Measurements from ENCODE around the gene PPP3R2.

DNA sequence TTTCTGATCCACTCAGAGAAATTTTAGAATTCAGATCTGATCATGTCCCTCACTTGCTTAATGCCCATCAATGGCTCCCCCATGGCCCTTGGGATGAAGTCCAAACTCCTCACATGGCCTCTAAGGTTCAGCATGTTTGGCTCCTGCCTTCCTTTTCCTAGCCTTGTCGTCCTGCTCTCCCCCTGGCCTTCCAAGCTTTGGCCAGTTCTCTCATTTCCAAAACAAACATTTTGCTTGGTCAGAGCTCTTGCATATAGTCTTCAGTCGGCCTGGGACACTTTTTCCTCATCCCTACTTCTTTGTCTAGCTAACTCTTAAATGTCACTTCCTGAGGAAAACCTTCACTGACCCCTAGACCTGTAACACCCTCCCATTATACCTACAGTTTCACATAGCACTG lies 37.1 kb upstream of the PPP3R2 start:
- TF ChIP-seq EP300 (IDR thresholded peaks at IDR 0.05) (no peak), POLR2A (IDR thresholded peaks at IDR 0.05) (no peak)
- TF ChIP-seq, protein P1, sequence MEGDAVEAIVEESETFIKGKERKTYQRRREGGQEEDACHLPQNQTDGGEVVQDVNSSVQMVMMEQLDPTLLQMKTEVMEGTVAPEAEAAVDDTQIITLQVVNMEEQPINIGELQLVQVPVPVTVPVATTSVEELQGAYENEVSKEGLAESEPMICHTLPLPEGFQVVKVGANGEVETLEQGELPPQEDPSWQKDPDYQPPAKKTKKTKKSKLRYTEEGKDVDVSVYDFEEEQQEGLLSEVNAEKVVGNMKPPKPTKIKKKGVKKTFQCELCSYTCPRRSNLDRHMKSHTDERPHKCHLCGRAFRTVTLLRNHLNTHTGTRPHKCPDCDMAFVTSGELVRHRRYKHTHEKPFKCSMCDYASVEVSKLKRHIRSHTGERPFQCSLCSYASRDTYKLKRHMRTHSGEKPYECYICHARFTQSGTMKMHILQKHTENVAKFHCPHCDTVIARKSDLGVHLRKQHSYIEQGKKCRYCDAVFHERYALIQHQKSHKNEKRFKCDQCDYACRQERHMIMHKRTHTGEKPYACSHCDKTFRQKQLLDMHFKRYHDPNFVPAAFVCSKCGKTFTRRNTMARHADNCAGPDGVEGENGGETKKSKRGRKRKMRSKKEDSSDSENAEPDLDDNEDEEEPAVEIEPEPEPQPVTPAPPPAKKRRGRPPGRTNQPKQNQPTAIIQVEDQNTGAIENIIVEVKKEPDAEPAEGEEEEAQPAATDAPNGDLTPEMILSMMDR (IDR thresholded peaks at IDR 0.05), result no peak
